GM19395 (cell line): ENCODE measurements around the gene SLC38A3.
"Not testable (repeated sequence)": the region's sequence is repeated elsewhere in the genome, so short reads cannot be mapped to it uniquely, and the experiment has no call there.

Experiments used
- ATAC-seq: cut with Tn5 transposase; IDR thresholded peaks from one replicate; pipeline ENCODE4 v1.9.1; 2021; ENCODE audit warnings: mild to moderate bottlenecking, moderate library complexity; ENCODE audit not compliant: unreplicated experiment

Gene SLC38A3

DNA sequence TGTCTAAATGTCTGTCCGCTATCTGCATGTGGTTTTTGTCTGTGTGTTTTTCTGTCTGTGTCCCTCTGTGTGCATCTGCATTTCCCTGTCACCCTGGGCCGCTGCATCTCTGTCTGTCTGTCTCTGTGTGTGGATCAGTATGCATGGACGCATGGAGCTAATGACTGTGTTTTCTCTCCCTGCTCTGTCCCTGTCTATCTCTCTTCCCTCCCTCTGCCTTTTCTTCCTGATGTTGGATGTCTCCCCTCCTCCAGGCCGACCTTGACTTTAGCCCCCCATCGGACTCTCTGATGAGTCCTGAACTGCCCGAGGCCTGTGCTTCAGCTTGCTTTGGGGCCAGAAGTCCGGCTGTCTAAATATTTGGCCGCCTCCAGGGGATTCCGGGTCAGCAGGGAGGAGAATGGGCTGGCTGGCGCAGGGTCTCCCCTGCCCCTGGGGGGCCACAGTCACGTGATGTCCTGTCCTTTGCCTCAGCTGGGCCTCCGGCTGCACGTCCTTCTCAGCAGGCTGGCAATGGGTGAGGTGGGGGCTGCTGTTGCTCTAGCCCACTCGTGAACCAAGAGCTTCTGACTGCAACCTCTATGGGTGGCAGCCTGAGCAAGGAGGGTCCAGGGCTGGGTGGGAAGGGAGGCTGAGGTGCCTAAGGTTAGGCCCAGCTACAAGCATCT is 3.7 kb downstream of the SLC38A3 start:
- no peak for ATAC-seq

- ATAC-seq: no peak
Measured at GRCh38 chr3:50210176-50210509, 5.1 kb downstream of the SLC38A3 start.

DNA sequence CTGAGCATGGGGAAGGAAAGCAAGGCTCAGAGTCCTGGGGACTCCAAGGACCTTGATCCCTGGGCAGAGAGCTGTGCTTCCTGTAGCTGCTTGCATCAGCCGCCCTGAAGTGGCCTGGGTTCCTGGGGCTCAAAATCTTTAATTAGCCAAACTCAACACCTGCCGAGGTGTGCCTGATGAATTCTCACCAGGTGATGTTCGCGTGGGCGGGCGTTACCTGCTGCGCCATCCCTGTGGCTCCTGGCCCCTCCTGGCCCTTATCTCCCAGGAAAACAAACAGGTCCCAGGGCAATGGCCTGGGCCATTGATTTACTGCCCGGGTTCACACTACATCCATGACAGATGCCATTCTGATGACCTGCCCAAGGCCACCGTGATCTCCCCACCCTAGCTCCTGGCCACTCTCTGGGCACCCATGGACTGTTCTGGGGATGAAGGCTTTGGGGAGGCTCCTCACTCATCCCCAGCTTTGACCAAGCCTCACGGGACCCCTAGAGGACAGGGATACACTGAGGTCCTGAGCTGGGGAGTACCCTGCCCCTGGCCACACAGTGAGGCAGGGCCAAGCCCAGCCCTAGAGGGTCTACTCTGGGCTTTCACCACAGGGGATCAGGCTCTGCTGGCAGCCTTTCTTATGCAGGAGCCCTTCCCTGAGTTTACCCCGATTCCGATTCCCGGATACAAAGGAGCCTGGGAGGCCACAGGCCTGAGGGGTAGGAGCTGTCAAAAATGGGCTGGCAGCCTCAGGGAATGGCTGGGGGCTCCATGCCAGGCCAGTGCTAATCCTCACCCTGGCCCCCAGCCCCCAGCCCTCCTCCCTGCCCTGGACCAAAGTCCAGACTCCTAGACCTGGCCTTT is 5.7 kb downstream of the SLC38A3 start:
- no peak for ATAC-seq

DNA sequence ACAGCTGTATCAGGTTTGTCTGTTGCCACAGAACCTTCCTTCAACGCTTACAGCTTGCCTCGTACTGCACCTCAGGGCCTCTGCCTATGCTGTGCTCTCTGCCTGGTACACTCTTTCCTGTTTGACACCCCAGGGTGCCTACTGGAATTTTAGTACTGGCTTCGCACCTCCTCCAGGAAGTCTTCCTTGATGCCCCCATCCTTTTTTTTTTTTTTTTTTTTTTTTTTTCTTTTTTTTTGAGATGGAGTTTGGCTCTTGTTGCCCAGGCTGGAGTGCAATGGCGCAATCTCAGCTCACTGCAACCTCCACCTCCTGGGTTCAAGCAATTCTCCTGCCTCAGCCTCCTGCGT is 6.3 kb downstream of the SLC38A3 start:
- ATAC-seq: not testable (repeated sequence)

- ATAC-seq: no peak
Measured at GRCh38 chr3:50211930-50212329, 6.9 kb downstream of the SLC38A3 start.

DNA sequence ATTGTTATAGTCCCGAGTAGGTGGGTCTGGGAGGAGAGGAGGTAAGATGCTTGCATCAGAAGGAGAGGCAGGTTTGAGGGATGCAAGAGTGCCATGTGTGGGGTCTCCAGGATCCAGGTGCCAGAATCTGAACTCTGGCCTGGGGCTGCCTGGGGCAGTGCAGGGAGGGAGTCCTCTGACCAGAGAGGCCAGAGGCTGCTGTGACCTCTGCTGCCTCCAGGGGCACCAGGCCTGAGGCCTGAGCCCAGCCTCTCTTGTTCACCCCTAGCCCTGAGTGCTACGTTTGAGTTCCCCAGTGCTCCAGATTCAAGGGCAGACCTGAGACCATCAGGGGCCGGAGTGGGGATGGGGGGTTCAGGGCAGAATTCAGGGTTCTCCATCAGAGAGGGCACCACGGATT is 7.4 kb downstream of the SLC38A3 start:
- no peak for ATAC-seq

GRCh38 chr3:50212971-50213370 is 7.9 kb downstream of the SLC38A3 start:
- ATAC-seq: no peak

- no peak for ATAC-seq
Measured at GRCh38 chr3:50213373-50213772, 8.3 kb downstream of the SLC38A3 start.

DNA sequence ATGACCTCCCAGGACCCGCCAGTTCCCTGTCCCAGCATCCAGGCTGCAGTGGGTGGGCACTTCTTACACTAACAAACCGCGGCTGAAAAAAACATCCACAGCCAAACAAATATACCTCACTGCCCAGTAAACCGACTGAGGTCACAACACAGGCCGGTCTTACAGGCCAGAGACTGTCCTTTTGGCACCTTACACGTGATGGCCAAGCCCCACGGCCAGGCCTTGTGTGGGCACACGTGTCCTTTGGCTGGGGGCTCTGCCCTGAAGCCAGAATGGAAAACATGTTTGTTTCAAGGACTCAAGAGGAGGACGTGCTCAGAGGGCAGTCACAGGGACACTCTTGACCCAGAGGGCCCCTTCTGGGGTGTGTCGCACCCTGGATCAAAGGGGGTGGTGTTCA is 9.8 kb downstream of the SLC38A3 start:
- ATAC-seq: no peak

DNA sequence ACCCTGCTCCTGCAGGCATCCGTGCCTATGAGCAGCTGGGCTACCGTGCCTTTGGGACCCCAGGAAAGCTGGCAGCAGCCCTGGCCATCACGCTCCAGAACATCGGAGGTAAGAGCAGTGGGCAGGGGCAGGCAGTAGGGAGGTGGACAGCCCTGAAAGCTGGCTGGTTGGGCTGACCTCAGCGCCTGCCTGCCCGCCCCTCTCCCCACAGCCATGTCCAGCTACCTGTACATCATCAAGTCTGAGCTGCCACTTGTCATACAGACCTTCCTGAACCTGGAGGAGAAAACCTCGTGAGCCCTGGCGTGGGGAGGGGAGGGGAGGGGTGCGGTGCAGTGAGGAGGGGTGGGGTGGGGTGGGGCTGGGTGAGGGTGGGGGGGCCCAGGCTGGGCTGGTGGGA is 10.5 kb downstream of the SLC38A3 start:
- no peak for ATAC-seq

- ATAC-seq: no peak
Measured at GRCh38 chr3:50217681-50218080, 12.6 kb downstream of the SLC38A3 start.

- no peak for ATAC-seq
Measured at GRCh38 chr3:50218448-50218847, 13.4 kb downstream of the SLC38A3 start.

DNA sequence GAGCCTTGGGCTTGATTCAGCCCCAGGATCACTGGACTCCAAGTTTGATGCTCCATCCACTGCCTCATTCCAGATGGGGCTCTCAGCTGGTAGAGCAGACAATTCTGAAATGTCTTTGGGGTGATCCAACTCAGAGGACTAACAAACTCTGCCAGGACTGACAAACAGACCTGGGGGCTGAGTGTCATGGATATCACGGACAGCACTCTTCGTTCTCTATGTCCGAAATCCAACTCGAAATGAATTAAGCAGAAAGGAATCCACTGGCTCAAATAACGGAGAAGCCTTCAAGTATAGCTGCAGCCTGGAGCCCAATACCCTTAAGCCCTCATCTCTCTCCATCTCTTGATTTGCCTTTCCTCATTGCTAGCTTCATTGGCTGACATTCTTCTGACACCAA is 14.2 kb downstream of the SLC38A3 start:
- ATAC-seq: no peak

GRCh38 chr3:50220109-50220508 is 15.0 kb downstream of the SLC38A3 start:
- no peak for ATAC-seq

GRCh38 chr3:50221051-50221410 is 16.0 kb downstream of the SLC38A3 start:
- ATAC-seq: no peak

DNA sequence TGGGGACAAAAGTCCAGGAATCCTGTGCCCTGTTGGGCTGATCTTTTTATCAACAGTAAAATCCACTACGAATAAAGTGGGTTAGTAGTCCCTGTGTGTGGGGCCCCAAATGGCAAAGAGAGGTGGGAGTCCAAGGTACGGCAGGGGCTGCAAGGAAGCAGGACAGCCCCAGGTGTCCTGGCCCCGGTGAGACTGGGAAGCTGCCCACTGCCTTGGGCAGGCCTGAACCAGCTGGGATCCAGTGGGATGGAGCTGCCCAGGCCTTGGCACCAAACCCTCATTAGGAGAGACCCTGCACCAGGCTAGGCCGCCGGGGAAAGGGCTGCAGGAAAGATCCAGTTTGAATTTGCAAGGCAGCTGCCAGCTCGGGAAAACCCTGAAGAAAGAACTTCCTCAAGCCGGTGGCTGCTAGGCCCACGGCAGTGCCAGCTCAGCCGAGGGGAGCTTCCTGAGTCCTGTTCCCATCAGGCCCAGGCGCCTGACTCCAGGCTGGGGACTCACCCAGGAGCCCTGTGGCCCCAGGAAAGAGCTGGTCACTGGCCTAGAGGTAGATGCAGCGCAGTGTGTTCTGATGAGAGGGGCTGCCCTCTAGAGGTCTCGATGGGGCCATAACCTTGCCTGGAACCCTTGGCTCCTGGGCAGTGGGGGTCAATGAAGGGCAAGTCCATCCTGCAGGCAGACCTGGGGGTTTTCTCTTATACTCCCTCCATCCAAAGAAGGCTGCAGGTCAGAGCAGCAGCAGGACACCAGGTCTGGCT is 16.5 kb downstream of the SLC38A3 start:
- ATAC-seq: no peak

DNA sequence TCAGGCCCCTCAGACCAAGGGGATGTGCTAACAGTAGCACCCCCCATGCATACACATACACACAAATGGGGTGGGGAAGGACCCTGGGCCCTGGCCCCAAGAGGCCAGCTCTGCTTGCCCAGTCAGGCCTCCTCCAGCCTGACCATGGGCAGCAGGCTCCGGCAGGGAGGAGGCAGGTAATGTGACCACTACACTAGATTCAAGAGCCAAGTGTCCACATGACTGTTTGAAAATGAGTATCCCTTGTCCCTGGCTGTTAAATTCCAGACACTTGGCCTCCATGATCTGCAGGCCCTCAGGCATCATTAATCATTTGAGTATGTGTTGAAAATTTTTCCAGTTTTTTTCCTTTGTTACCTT is 17.1 kb downstream of the SLC38A3 start:
- ATAC-seq: no peak

DNA sequence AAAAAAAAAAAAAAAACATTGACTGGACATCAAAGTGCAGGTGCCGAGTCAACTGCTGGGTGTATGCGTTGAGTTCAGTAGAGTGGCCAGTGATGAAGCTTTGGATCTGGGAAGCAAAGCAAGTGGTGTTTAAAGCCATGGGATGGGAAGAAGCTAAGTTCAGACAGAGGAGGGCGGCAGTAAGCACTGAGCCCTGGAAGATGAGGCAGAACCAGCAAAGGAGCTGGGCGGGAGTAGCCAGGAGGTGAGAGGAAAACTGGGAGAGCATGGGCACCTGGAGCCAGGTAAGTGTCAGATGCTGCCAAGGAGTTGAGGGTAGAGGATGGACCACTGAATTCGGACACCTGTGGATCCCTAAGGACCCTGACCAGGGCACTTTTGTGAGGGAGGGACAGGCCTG is 19.6 kb downstream of the SLC38A3 start:
- no peak for ATAC-seq

- ATAC-seq: peak; percentile 17
Measured at GRCh38 chr3:50226888-50227389, 21.9 kb downstream of the SLC38A3 start.

DNA sequence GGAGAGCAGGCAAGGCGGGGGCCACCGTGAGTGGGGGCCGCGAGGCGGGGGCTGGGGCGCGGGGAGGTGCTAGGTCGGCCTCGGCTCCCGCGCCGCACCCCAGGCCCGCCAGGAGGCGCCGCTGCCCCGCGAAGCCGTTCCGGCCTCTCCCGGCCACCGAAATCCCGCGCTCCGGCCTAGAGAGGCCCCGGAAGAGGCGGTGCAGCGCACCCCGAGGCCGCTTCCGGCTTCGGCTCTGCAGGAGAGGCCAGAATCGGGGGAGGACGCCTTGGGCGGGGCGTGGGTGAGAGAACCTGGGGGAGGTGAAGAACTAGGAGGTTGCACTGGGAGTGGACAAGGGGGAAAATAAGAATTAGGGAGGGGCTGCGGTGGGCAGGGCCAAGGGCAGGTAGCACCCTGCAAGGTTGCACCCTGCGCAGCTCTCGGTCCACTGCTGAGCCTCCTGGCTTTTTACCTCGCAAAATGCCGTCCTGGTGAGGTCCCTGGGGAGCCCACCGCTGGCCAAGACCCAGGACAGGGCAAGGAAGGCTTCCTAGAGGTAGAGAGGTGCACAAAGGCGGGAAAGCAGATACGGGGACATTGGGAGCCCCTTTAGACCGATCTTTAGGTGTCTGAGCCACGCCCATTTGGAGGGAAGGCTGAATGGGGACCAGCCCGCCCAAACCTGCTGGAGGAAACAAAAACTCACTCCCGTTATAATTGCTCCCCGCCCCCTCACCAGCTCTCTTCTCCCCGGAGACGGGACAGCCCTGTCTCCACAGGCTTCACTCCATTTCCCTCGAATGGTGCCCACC is 22.5 kb downstream of the SLC38A3 start:
- peak; percentile 84 for ATAC-seq

GRCh38 chr3:50228184-50228763 is 23.2 kb downstream of the SLC38A3 start:
- not testable (repeated sequence) for ATAC-seq
